IPS-18a (cell line): ENCODE data around the gene RAB8B.
"Not testable (repeated sequence)": the region's sequence is repeated elsewhere in the genome, so short reads cannot be mapped to it uniquely, and the experiment has no call there.

ENCODE experiments used
- H3K27ac ChIP-seq: one replicate; pipeline ENCODE4 v1.5.1; 2013; ENCODE audit warnings: low read length
- H3K27me3 ChIP-seq: one replicate; pipeline ENCODE4 v1.6.1; 2013; ENCODE audit warnings: mild to moderate bottlenecking, low read length; ENCODE audit not compliant: control insufficient read depth, insufficient read depth
- H3K36me3 ChIP-seq: one replicate; pipeline ENCODE4 v1.6.1; 2013; ENCODE audit warnings: low read depth, low read length; ENCODE audit not compliant: control insufficient read depth
- H3K4me1 ChIP-seq: one replicate; pipeline ENCODE4 v1.6.1; 2013; ENCODE audit warnings: low read depth, low read length; ENCODE audit not compliant: control insufficient read depth
- H3K4me3 ChIP-seq: one replicate; pipeline ENCODE4 v1.5.1; 2013; ENCODE audit warnings: low read length
- H3K9ac ChIP-seq: one replicate; pipeline ENCODE4 v1.6.1; 2013; ENCODE audit warnings: mild to moderate bottlenecking, low read length, moderate library complexity
- H3K9me3 ChIP-seq: one replicate; pipeline ENCODE4 v1.6.1; 2013; ENCODE audit warnings: low read depth, low read length; ENCODE audit not compliant: control insufficient read depth

Gene RAB8B

GRCh38 chr15:63197626-63198025, 8.2 kb downstream of the RAB8B start:
- Histone ChIP-seq H3K27ac (no peak overlapping the region), H3K36me3 (no peaks in the 10 kb centered on the region), H3K4me1 (peaks cover 33% of the 10 kb centered on the region)

DNA sequence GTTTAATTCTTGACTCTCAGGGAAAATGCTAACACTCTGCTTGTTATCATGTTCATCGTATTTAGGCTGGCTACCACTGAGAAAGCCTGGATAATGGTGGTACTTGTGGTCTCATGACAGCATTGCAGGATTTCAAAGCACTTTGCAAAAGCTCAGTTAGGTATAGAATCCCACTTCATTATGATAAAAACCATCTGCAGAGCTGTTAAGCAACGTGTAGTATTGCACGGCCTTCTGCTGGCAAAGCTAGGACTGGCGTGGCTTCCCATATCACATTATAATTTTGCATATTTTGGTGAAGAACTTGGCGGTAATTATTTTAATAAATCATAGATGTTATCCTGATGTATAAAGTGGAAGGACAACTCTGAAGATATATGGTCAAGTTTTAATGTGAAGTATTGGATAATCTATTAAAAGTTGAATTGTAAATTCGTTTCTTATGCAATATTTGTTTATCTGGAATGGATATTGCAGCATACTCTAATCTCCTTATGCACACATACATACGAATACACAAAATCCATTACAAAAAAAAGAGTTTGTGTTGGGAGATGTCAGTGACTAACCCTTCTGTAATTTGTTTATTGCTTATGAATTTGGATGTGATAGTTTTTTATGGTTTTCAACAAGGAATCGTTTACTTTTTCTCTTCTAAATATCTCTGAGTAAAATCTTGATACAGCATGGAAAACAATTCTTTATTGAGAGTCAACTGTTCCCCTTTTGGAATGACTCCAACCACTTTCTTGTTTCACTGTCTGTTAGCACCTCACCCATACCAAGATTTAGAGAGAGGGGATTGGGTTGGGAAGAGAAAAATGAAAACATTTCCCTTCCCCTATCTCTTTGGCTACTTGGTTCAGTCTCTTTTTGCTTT, 9.2 kb downstream of the RAB8B start:
- no peak overlapping the region for H3K4me3 ChIP-seq
- H3K27ac ChIP-seq, result no peak overlapping the region
- H3K9ac ChIP-seq, result no peak overlapping the region
- H3K4me1 ChIP-seq, result peaks cover 33% of the 10 kb centered on the region
- H3K27me3 ChIP-seq, result no peaks in the 10 kb centered on the region
- no peaks in the 10 kb centered on the region for H3K36me3 ChIP-seq
- H3K9me3 ChIP-seq, result no peaks in the 10 kb centered on the region

More at GRCh38 chr15:63197626-63198025, 8.2 kb downstream of the RAB8B start:
- H3K4me3 ChIP-seq, result no peak overlapping the region
- no peaks in the 10 kb centered on the region for H3K9me3 ChIP-seq
- H3K27me3 ChIP-seq, result no peaks in the 10 kb centered on the region
- H3K9ac ChIP-seq, result no peak overlapping the region

DNA sequence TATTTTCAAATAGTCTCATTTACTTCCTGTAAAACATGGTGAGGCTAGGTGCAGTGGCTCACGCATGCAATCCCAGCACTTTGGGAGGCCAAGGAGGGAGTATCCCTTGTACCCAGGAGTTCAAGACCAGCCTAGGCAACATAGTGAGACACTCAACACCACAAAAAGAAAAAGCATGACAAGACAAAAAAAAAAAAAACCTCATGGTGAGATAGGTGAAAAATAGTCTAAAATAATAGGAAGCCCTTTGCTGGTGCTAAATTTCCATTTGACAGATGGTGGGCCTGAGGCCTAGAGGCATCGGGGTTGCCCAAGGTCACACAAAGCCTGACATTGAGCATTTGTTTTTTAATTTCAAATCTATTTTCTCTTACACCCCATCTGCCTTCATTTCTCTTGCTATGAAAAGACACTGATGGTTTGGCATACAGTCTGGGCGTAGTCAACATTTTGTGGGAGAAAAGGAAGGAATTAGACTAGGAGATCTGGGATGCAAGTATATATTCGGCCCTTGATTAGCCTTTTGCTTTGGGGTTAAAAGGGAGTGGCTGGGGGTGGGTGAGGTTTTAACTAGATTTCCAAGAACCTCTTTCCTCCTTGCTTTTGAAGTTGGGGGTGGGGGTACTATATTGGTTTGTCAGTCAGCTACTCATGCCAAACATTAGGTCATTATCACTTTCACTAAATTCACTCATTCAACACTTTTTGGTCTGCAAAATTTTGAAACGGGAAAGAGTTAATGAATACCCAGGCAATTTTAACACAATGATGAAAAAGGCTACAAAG, 11.3 kb downstream of the RAB8B start:
- Histone ChIP-seq H3K27me3 (no peaks in the 10 kb centered on the region), H3K27ac (no peak overlapping the region), H3K36me3 (no peaks in the 10 kb centered on the region)

DNA sequence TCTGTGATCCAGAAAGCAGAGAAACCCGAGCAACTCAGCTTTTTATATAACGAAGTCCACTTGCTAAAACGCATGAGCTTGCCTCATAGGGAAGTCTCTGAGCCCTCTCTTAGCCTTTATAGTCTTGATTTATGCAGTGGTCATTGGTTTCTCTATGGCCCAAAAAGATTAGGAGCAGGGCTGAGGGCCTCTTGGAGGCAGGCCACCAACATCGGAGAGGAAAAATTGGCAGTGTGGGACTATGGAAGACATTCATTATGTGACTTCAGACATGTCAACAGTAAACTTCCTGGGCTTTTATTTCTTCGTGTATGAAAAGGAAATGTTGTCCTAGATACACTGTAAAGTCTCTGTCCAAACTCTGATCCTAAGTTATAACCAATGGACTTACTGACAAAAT, 13.5 kb downstream of the RAB8B start:
- H3K4me1 ChIP-seq, result peaks cover 16% of the 10 kb centered on the region
- H3K4me3 ChIP-seq, result no peak overlapping the region
- H3K9me3 ChIP-seq, result no peaks in the 10 kb centered on the region
- no peaks in the 10 kb centered on the region for H3K36me3 ChIP-seq
- no peak overlapping the region for H3K9ac ChIP-seq
- no peak overlapping the region for H3K27ac ChIP-seq
- no peaks in the 10 kb centered on the region for H3K27me3 ChIP-seq

More for the DNA sequence above, 11.3 kb downstream of the RAB8B start:
- H3K9ac ChIP-seq, result no peak overlapping the region
- peaks cover 29% of the 10 kb centered on the region for H3K4me1 ChIP-seq
- no peak overlapping the region for H3K4me3 ChIP-seq
- H3K9me3 ChIP-seq, result no peaks in the 10 kb centered on the region

DNA sequence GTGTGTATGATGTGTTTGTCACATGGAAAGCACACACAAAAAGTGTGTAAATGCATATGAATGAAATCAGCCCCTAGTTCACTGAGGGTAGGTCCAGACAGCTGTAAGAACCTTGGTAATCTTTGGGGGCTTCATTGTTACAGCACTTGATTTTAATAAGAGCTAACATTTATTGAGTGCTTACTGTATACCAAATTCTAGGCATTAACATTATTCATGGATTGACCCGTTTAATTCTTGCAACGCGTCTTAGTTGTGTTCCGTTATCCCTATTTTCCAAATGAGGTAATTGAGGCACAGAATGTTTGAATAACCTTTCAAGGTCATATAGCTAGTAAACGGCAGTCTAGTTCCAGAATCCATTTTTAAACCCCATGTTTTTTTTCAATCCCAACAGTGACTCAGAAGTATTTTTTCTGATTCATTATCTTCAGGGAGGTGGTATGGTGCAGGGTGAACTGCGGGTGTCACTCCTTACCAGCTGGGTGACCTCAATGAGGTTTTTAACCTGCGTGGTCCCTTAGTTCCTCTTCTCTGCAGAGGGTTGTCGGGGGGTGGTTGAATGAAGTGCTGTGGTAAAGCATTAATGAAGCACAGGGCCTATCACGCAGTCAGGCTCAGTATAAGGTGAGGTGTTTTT, 14.2 kb downstream of the RAB8B start:
- H3K27me3 ChIP-seq, result no peaks in the 10 kb centered on the region
- H3K9ac ChIP-seq, result no peak overlapping the region
- no peaks in the 10 kb centered on the region for H3K36me3 ChIP-seq
- no peak overlapping the region for H3K4me3 ChIP-seq
- H3K4me1 ChIP-seq, result peaks cover 9% of the 10 kb centered on the region
- no peak overlapping the region for H3K27ac ChIP-seq
- H3K9me3 ChIP-seq, result no peaks in the 10 kb centered on the region

- Histone ChIP-seq H3K4me3 (no peak overlapping the region), H3K27ac (no peak overlapping the region), H3K27me3 (no peaks in the 10 kb centered on the region), H3K4me1 (peaks cover 17% of the 10 kb centered on the region), H3K9me3 (no peaks in the 10 kb centered on the region), H3K36me3 (no peaks in the 10 kb centered on the region), H3K9ac (no peak overlapping the region)
Observed at GRCh38 chr15:63206079-63206478, 16.7 kb downstream of the RAB8B start.

GRCh38 chr15:63208824-63209223, 19.4 kb downstream of the RAB8B start:
- not testable (repeated sequence) for H3K9me3 ChIP-seq, H3K36me3 ChIP-seq, H3K4me3 ChIP-seq, H3K27me3 ChIP-seq, H3K27ac ChIP-seq, H3K9ac ChIP-seq
- H3K4me1 ChIP-seq, result peaks cover 22% of the 10 kb centered on the region

- no peak overlapping the region for H3K9ac ChIP-seq
Observed at GRCh38 chr15:63210151-63211091, 21.0 kb downstream of the RAB8B start.

GRCh38 chr15:63211092-63211490, 21.7 kb downstream of the RAB8B start:
- Histone ChIP-seq H3K27me3 (no peaks in the 10 kb centered on the region), H3K36me3 (no peaks in the 10 kb centered on the region), H3K27ac (no peak overlapping the region), H3K4me1 (peaks cover 17% of the 10 kb centered on the region), H3K9ac (no peak overlapping the region), H3K9me3 (no peaks in the 10 kb centered on the region), H3K4me3 (peak overlapping the region; percentile 34)

More at GRCh38 chr15:63210151-63211091, 21.0 kb downstream of the RAB8B start:
- peak overlapping the region; percentile 4 for H3K27ac ChIP-seq
- no peaks in the 10 kb centered on the region for H3K36me3 ChIP-seq
- H3K27me3 ChIP-seq, result no peaks in the 10 kb centered on the region
- no peaks in the 10 kb centered on the region for H3K9me3 ChIP-seq
- H3K4me3 ChIP-seq, result peak overlapping the region; percentile 34
- peaks cover 17% of the 10 kb centered on the region for H3K4me1 ChIP-seq

- Histone ChIP-seq H3K27ac (no peak overlapping the region), H3K9ac (no peak overlapping the region), H3K27me3 (no peaks in the 10 kb centered on the region), H3K4me1 (peaks cover 17% of the 10 kb centered on the region), H3K9me3 (no peaks in the 10 kb centered on the region), H3K4me3 (no peak overlapping the region), H3K36me3 (no peaks in the 10 kb centered on the region)
Observed at GRCh38 chr15:63211549-63211948, 22.1 kb downstream of the RAB8B start.
